CD14-positive monocyte (primary cell): ENCODE measurements around the gene TIRAP. TPM values are rescaled to one million over a fixed set of nuclear protein-coding genes. Genes with fewer than 3 reads are reported as not detected.

Experiments used
- DNase-seq, 3 donors: peaks; one replicate each; pipeline ENCODE4 v3.0.0-alpha.2; 2011 to 2022
- H2AFZ ChIP-seq: 2 replicates; pipeline ENCODE4 v1.6.0; 2012; ENCODE audit warnings: mild to moderate bottlenecking, low read depth, low read length, inconsistent platforms; ENCODE audit not compliant: insufficient read depth, poor library complexity, severe bottlenecking
- H3K27ac ChIP-seq, 2 donors: 1 replicate in 1 of 2; 2 replicates in 1 of 2; pipeline ENCODE4 v1.5.1; 2012 to 2013; ENCODE audit warnings: low read length in 2 of 2, control low read depth in 1 of 2, inconsistent platforms in 1 of 2, low read depth in 1 of 2, mild to moderate bottlenecking in 1 of 2
- H3K27me3 ChIP-seq, 2 donors: one replicate each; pipeline versions ENCODE4 v1.6.0 to v1.6.1; 2011 to 2013; ENCODE audit warnings: low read length in 2 of 2; ENCODE audit not compliant: control insufficient read depth in 2 of 2, insufficient read depth in 2 of 2
- H3K36me3 ChIP-seq, 2 donors: replicated peaks in 1 of 2; 1 replicate in 1 of 2; 2 replicates in 1 of 2; pipeline versions ENCODE4 v1.5.1 to v1.6.1; 2012 to 2013; ENCODE audit warnings: low read length in 2 of 2, control low read depth in 1 of 2, inconsistent platforms in 1 of 2, mild to moderate bottlenecking in 1 of 2; ENCODE audit not compliant: insufficient read depth in 2 of 2, control insufficient read depth in 1 of 2
- H3K4me1 ChIP-seq, 2 donors: 1 replicate in 1 of 2; 2 replicates in 1 of 2; pipeline versions ENCODE4 v1.5.1 to v1.6.1; 2012 to 2013; ENCODE audit warnings: low read length in 2 of 2, control low read depth in 1 of 2, inconsistent platforms in 1 of 2, mild to moderate bottlenecking in 1 of 2, moderate library complexity in 1 of 2; ENCODE audit not compliant: insufficient read depth in 2 of 2, control insufficient read depth in 1 of 2
- H3K4me2 ChIP-seq: replicated peaks from 2 replicates; pipeline ENCODE3; 2012; ENCODE audit warnings: low read length, moderate library complexity, mild to moderate bottlenecking; ENCODE audit not compliant: poor library complexity, severe bottlenecking; ENCODE audit errors: extremely low read depth
- H3K4me3 ChIP-seq, 3 experiments: fragments of 200-600 bp in 1 of 3; sonication (generic) in 1 of 3; replicated peaks in 1 of 3; 1 replicate in 2 of 3; 2 replicates in 1 of 3; pipeline ENCODE4 v1.5.1; 2011 to 2013; ENCODE audit warnings: low read length in 3 of 3, mild to moderate bottlenecking in 3 of 3, control low read depth in 2 of 3, low read depth in 2 of 3, inconsistent platforms in 1 of 3, moderate library complexity in 1 of 3
- H3K79me2 ChIP-seq: 2 replicates; pipeline ENCODE4 v1.6.0; 2012; ENCODE audit warnings: mild to moderate bottlenecking, control low read depth, inconsistent platforms, low read length, moderate library complexity; ENCODE audit not compliant: insufficient read depth
- H3K9ac ChIP-seq: 2 replicates; pipeline ENCODE4 v1.6.0; 2017; ENCODE audit warnings: low read length, mild to moderate bottlenecking; ENCODE audit not compliant: insufficient read depth, poor library complexity, severe bottlenecking
- H3K9me3 ChIP-seq, 2 donors: replicated peaks in 1 of 2; 1 replicate in 1 of 2; 2 replicates in 1 of 2; pipeline versions ENCODE4 v1.5.1 to v1.6.1; 2012 to 2013; ENCODE audit warnings: low read length in 2 of 2, control low read depth in 1 of 2; ENCODE audit not compliant: control insufficient read depth in 1 of 2, insufficient read depth in 1 of 2
- H4K20me1 ChIP-seq: 2 replicates; pipeline ENCODE4 v1.6.0; 2012; ENCODE audit warnings: mild to moderate bottlenecking, low read length, control low read depth, moderate library complexity; ENCODE audit not compliant: insufficient read depth
- H3K27ac Mint-ChIP-seq, 7 donors: one replicate each; pipeline ENCODE4 v1.8.0; 2020; ENCODE audit warnings: mild to moderate bottlenecking in 7 of 7, mixed read lengths in 7 of 7, moderate library complexity in 6 of 7, inconsistent platforms in 2 of 7
- H3K27me3 Mint-ChIP-seq, 3 donors: one replicate each; pipeline ENCODE4 v1.8.0; 2021 to 2022; ENCODE audit warnings: low read depth in 3 of 3, mild to moderate bottlenecking in 3 of 3, mixed read lengths in 3 of 3, moderate library complexity in 3 of 3, inconsistent platforms in 1 of 3
- H3K36me3 Mint-ChIP-seq, 2 donors: one replicate each; pipeline ENCODE4 v1.8.0; 2020; ENCODE audit warnings: mixed read lengths in 2 of 2, inconsistent platforms in 1 of 2, mild to moderate bottlenecking in 1 of 2
- H3K4me1 Mint-ChIP-seq: one replicate; pipeline ENCODE4 v1.8.0; 2020; ENCODE audit warnings: mild to moderate bottlenecking, mixed read lengths
- H3K4me3 Mint-ChIP-seq, 2 donors: one replicate each; pipeline ENCODE4 v1.8.0; 2020; ENCODE audit warnings: mild to moderate bottlenecking in 2 of 2, mixed read lengths in 2 of 2, moderate library complexity in 1 of 2
- H3K9me3 Mint-ChIP-seq, 7 donors: one replicate each; pipeline ENCODE4 v1.8.0; 2020 to 2022; ENCODE audit warnings: mixed read lengths in 7 of 7, mild to moderate bottlenecking in 6 of 7, moderate library complexity in 6 of 7, inconsistent platforms in 2 of 7
- WGBS: methylation state at CpG from one replicate; pipeline ENCODE4 v1.1.5; 2013; ENCODE audit warnings: missing lambda C conversion rate; ENCODE audit not compliant: insufficient coverage; 5-methylcytosine and 5-hydroxymethylcytosine counted together
- intact Hi-C, 2 donors: fragments of 100-400 bp; cut with micrococcal nuclease; formaldehyde crosslinking; loops; one replicate each; pipeline versions ENCODE4 v1.15.0 to v1.15.1; 2023
- polyA plus RNA-seq, 3 donors: library from polyadenylated mRNA; depleted of rRNA in 1 of 3; unstranded in 2 of 3; stranded (reverse) in 1 of 3; fragments of 300-500 nt in 2 of 3; fragments of >200 nt in 1 of 3; fragmentation: Illumina TruSeq in 2 of 3; gene quantifications; 1 replicate in 2 of 3; 2 replicates in 1 of 3; pipeline ENCODE4 v1.2.3, GENCODE V29; 2012 to 2021
- TF ChIP-seq, protein P1 (sequence below): fragments of 200-600 bp; IDR thresholded peaks from one replicate; pipeline ENCODE4 v1.8.0; 2022; ENCODE audit warnings: antibody characterized with exemption, mild to moderate bottlenecking

Gene TIRAP
- polyA plus RNA-seq, 3 donors, result 7.0 to 13.8 (median 11.1) TPM

GRCh38 chr11:126331286-126331685, 48.4 kb downstream of the TIRAP start:
- intact Hi-C loops, result no loop called here

DNA sequence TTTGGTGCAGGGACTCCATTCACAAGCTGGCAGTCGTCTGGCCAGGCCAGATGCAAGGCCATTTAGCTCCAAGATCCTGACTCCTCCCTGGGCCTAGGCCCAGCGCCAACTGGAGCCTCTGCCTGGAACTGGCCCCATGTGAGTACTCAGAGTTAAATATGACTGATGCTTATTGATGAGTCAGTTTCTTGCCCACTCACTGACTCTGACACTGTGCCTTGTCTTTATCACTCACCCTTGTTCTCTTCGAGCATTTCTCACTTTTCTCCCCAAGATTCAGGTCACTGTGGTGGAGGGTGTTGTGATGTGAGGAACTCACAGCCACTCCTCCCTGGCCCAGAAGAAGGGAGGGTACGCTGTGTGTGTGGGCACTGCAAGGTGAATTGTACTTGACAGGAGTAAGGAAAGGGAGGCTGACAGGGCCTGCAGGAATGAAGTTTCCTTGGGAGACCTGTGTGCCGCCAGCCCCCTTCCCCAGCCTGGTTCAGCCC, 49.4 kb downstream of the TIRAP start:
- no peak overlapping the region for H3K9ac ChIP-seq
- peaks cover 36 to 74% of the 10 kb centered on the region in 2 donors for H3K36me3 ChIP-seq
- TF ChIP-seq, protein P1, sequence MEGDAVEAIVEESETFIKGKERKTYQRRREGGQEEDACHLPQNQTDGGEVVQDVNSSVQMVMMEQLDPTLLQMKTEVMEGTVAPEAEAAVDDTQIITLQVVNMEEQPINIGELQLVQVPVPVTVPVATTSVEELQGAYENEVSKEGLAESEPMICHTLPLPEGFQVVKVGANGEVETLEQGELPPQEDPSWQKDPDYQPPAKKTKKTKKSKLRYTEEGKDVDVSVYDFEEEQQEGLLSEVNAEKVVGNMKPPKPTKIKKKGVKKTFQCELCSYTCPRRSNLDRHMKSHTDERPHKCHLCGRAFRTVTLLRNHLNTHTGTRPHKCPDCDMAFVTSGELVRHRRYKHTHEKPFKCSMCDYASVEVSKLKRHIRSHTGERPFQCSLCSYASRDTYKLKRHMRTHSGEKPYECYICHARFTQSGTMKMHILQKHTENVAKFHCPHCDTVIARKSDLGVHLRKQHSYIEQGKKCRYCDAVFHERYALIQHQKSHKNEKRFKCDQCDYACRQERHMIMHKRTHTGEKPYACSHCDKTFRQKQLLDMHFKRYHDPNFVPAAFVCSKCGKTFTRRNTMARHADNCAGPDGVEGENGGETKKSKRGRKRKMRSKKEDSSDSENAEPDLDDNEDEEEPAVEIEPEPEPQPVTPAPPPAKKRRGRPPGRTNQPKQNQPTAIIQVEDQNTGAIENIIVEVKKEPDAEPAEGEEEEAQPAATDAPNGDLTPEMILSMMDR, result no peak
- H3K9me3 ChIP-seq, result no peaks in the 10 kb centered on the region
- no peaks in the 10 kb centered on the region for H3K27me3 ChIP-seq
- H4K20me1 ChIP-seq, result no peaks in the 10 kb centered on the region
- H3K4me1 Mint-ChIP-seq, result peaks cover 24% of the 10 kb centered on the region
- intact Hi-C loops, result no loop called here
- no peak overlapping the region for H2AFZ ChIP-seq
- no peak overlapping the region for H3K4me3 ChIP-seq
- H3K27ac ChIP-seq, result no peak overlapping the region
- H3K9me3 Mint-ChIP-seq, result no peaks in the 10 kb centered on the region
- H3K27me3 Mint-ChIP-seq, result peaks cover 0 to 5% (median 0%) of the 10 kb centered on the region in 3 donors
- H3K4me2 ChIP-seq, result no peak overlapping the region
- peaks cover 3% of the 10 kb centered on the region for H3K79me2 ChIP-seq
- 92% methylated on average over 4 of the region's 5 CpGs for WGBS
- peaks cover 61 to 73% of the 10 kb centered on the region in 2 donors for H3K36me3 Mint-ChIP-seq
- H3K4me1 ChIP-seq, result peaks cover 13 to 14% of the 10 kb centered on the region in 2 donors
- peak overlapping the region in 1 of 7 donors; percentile 26 for H3K27ac Mint-ChIP-seq
- DNase-seq, result no peak
- H3K4me3 Mint-ChIP-seq, result no peak overlapping the region

More at GRCh38 chr11:126331286-126331685, 48.4 kb downstream of the TIRAP start:
- H3K27me3 Mint-ChIP-seq, result peaks cover 0 to 4% (median 0%) of the 10 kb centered on the region in 3 donors
- no peaks in the 10 kb centered on the region for H3K27me3 ChIP-seq
- no peaks in the 10 kb centered on the region for H4K20me1 ChIP-seq
- no peaks in the 10 kb centered on the region for H3K9me3 Mint-ChIP-seq
- H3K9me3 ChIP-seq, result no peaks in the 10 kb centered on the region
- TF ChIP-seq, protein P1, result no peak
- DNase-seq, result no peak
- H3K4me1 ChIP-seq, result peaks cover 3 to 4% of the 10 kb centered on the region in 2 donors
- no peak overlapping the region for H3K4me2 ChIP-seq
- H3K4me1 Mint-ChIP-seq, result peaks cover 14% of the 10 kb centered on the region
- H3K9ac ChIP-seq, result no peak overlapping the region
- no peak overlapping the region for H3K4me3 Mint-ChIP-seq
- H3K79me2 ChIP-seq, result peaks cover 7% of the 10 kb centered on the region
- no peak overlapping the region for H2AFZ ChIP-seq
- no peak overlapping the region for H3K4me3 ChIP-seq
- 91% methylated on average over 12 of the region's 13 CpGs for WGBS
- no peak overlapping the region for H3K27ac ChIP-seq
- H3K27ac Mint-ChIP-seq, result no peak overlapping the region
- peaks cover 36 to 79% of the 10 kb centered on the region in 2 donors for H3K36me3 ChIP-seq
- H3K36me3 Mint-ChIP-seq, result peaks cover 65 to 73% of the 10 kb centered on the region in 2 donors
